Measurements from ENCODE around the gene ADARB2.

The ADARB2 gene

DNA sequence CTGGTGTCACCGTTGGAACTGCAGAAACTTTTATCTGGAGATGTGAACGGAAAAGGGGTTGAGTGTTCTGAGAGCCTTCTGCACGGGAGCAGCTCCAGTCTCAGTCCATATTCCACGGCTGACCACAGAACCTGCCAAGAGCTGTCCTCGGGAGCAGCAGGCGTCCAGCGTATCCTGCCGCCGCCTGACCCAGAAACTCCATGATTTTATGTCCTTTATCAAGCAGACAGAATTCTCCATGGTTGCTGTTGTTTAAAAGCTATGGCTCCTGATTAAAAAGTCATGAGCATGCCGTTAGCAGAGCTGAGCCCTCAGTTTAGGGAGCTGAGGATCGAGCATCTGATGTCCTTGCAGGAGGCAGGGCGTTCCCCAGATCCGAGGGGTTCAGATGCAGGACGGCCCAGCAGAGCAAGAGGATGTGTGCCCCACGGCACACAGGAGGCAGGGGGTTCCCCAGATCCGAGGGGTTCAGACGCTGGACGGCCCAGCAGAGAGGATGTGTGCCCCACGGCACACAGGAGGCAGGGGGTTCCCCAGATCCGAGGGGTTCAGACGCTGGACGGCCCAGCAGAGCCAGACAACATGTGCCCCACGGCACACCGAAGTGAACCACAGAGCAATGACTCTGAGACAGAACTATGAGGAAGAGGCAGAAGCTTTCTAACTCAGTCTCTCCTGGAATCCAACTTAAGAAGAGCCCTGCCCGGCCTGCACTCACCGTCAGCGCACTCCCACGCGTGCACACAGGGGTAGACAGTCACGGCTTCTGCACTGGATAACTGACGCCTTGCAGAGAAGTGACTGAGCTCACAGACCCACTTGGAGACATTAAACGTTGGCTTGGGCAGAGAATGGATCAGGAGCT, 584.7 kb downstream of the ADARB2 start:
- H3K9ac ChIP-seq: no peak overlapping the region
- H4K20me1 ChIP-seq (ENCODE audit: insufficient read depth): no peaks in the 10 kb centered on the region
- H2AFZ ChIP-seq (ENCODE audit: low read depth): no peak overlapping the region
- H3K4me2 ChIP-seq: no peak overlapping the region
- H3K79me2 ChIP-seq (ENCODE audit: insufficient read depth, low read depth): no peaks in the 10 kb centered on the region
- no peak overlapping the region for H3K4me3 ChIP-seq (IDR thresholded peaks at IDR 0.05; ENCODE audit: insufficient read depth, low read depth, low read length)
- TF ChIP-seq, protein P1, sequence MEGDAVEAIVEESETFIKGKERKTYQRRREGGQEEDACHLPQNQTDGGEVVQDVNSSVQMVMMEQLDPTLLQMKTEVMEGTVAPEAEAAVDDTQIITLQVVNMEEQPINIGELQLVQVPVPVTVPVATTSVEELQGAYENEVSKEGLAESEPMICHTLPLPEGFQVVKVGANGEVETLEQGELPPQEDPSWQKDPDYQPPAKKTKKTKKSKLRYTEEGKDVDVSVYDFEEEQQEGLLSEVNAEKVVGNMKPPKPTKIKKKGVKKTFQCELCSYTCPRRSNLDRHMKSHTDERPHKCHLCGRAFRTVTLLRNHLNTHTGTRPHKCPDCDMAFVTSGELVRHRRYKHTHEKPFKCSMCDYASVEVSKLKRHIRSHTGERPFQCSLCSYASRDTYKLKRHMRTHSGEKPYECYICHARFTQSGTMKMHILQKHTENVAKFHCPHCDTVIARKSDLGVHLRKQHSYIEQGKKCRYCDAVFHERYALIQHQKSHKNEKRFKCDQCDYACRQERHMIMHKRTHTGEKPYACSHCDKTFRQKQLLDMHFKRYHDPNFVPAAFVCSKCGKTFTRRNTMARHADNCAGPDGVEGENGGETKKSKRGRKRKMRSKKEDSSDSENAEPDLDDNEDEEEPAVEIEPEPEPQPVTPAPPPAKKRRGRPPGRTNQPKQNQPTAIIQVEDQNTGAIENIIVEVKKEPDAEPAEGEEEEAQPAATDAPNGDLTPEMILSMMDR (conservative IDR thresholded peaks at IDR 0.05; ENCODE audit: low read depth, low read length): no peak
- no peaks in the 10 kb centered on the region for H3K27me3 ChIP-seq (ENCODE audit: insufficient read depth, low read depth)
- H3K36me3 ChIP-seq (ENCODE audit: insufficient read depth): no peaks in the 10 kb centered on the region
- H3K4me1 ChIP-seq (ENCODE audit: low read depth, poor library complexity, severe bottlenecking): no peaks in the 10 kb centered on the region
- H3K27ac ChIP-seq: no peak overlapping the region

DNA sequence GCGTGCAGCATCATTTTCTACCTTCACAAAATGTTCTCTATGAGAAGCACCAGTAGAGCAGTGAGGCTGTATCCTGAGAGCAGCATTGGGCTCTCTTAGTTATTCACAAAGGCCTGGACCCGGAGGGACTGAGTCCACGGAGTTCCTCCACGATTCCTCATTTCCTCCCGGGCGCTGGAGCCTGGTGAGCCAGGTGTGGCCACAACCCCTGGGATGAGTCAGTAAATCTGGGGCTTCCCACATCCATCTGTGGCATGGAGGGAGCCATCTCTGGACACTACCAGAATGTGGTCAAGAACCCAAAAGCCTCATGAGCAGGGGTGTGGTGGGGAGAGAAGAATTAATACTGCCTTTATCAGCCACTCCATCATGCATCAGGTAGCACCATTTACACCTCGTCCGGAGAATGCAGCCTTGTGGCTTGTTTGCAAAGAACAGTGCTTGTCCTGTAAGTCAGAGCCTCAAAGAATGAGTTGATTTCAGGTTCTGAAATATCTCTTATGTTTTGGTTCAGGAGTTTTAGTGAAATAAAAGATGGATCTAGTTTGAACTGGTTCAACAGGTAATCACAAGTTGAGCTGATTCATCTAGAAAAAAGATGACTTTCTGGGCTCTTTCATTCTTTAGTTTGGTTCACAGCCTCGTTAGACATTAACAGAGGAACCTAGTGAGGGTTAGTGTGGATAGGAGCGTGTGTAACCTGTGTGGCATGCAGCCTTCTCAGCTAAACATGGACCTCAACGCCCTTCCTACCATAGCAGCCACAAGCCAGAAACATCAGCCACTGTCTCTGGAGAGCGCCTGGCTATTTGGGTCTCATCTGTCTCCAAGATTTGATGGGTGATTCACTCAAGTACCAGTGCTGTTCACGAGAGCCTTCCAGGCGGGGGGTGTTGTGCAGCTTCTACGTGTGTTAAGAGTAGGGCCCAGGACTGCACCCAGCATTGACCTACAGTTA, 586.0 kb downstream of the ADARB2 start:
- Histone ChIP-seq H3K27me3 (ENCODE audit: insufficient read depth, low read depth) (no peaks in the 10 kb centered on the region), H3K79me2 (ENCODE audit: insufficient read depth, low read depth) (no peaks in the 10 kb centered on the region), H3K4me3 (IDR thresholded peaks at IDR 0.05; ENCODE audit: insufficient read depth, low read depth, low read length) (no peak overlapping the region), H4K20me1 (ENCODE audit: insufficient read depth) (no peaks in the 10 kb centered on the region), H3K27ac (no peak overlapping the region), H3K36me3 (ENCODE audit: insufficient read depth) (no peaks in the 10 kb centered on the region), H3K4me1 (ENCODE audit: low read depth, poor library complexity, severe bottlenecking) (no peaks in the 10 kb centered on the region), H3K4me2 (no peak overlapping the region), H2AFZ (ENCODE audit: low read depth) (no peak overlapping the region), H3K9ac (no peak overlapping the region)
- TF ChIP-seq, protein P1 (conservative IDR thresholded peaks at IDR 0.05; ENCODE audit: low read depth, low read length): no peak

DNA sequence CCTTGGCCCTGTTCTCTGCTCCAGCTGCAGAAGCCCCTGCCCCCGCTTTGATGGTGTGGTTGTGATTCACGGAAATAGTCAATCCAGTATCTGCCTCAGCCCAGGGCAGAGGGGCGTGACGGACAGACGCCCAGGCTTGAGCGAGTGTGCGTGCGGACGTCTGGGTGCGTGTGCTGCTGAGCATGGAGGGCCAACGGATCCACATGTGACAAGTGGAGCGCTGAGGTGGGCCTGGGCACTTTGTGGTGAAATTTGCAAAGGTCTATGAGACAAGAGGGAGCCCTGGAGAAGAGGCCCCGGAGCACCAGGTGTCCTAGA, 586.7 kb downstream of the ADARB2 start:
- H3K9ac ChIP-seq: no peak overlapping the region

More for the DNA sequence above, 586.7 kb downstream of the ADARB2 start:
- H3K4me2 ChIP-seq: no peak overlapping the region
- no peaks in the 10 kb centered on the region for H3K36me3 ChIP-seq (ENCODE audit: insufficient read depth)
- no peaks in the 10 kb centered on the region for H3K79me2 ChIP-seq (ENCODE audit: insufficient read depth, low read depth)
- TF ChIP-seq, protein P1 (conservative IDR thresholded peaks at IDR 0.05; ENCODE audit: low read depth, low read length): no peak
- H3K27me3 ChIP-seq (ENCODE audit: insufficient read depth, low read depth): no peaks in the 10 kb centered on the region
- no peak overlapping the region for H2AFZ ChIP-seq (ENCODE audit: low read depth)
- no peaks in the 10 kb centered on the region for H3K4me1 ChIP-seq (ENCODE audit: low read depth, poor library complexity, severe bottlenecking)
- no peak overlapping the region for H3K4me3 ChIP-seq (IDR thresholded peaks at IDR 0.05; ENCODE audit: insufficient read depth, low read depth, low read length)
- H3K27ac ChIP-seq: no peak overlapping the region
- H4K20me1 ChIP-seq (ENCODE audit: insufficient read depth): no peaks in the 10 kb centered on the region
